WTC11 (cell line): ENCODE measurements around the gene EEF2. TPM values are rescaled to one million over a fixed set of nuclear protein-coding genes. Genes with fewer than 3 reads are reported as not detected.

Experiments used
- ATAC-seq: fragments of 200-7000 bp; cut with Tn5 transposase; 2 replicates; pipeline ENCODE4 v1.10.0; 2021; ENCODE audit warnings: mild to moderate bottlenecking, moderate library complexity
- CTCF ChIA-PET: fragments of 300-600 bp; sonication (Branson Sonifier 250); formaldehyde crosslinking; loops from one replicate; lab custom pipeline; 2021; ENCODE audit warnings: antibody characterized with exemption; lab: Charles Lee
- POLR2A ChIA-PET: fragments of 350-600 bp; sonication (Branson Sonifier 250); formaldehyde crosslinking; loops from one replicate; lab custom pipeline; 2021; ENCODE audit warnings: antibody characterized with exemption; lab: Charles Lee
- DNase-seq: peaks from one replicate; pipeline ENCODE4 v3.0.0; 2021; ENCODE audit warnings: low spot score
- H3K27ac Mint-ChIP-seq: 2 replicates; pipeline ENCODE4 v1.8.0; 2021; ENCODE audit warnings: mixed read lengths
- H3K27me3 Mint-ChIP-seq: 2 replicates; pipeline ENCODE4 v1.8.0; 2021; ENCODE audit warnings: low read depth, mild to moderate bottlenecking, moderate library complexity, mixed read lengths
- H3K36me3 Mint-ChIP-seq: 2 replicates; pipeline ENCODE4 v1.8.0; 2021; ENCODE audit warnings: mixed read lengths
- H3K4me1 Mint-ChIP-seq: 2 replicates; pipeline ENCODE4 v1.8.0; 2022; ENCODE audit warnings: mixed read lengths
- H3K4me3 Mint-ChIP-seq: 2 replicates; pipeline ENCODE4 v1.8.0; 2021; ENCODE audit warnings: mild to moderate bottlenecking, moderate library complexity, mixed read lengths
- H3K9me3 Mint-ChIP-seq: 2 replicates; pipeline ENCODE4 v1.8.0; 2021; ENCODE audit warnings: mixed read lengths
- AFF4 ChIP-seq: sonication (generic); formaldehyde crosslinking; IDR thresholded peaks from 2 replicates; pipeline ENCODE4 v1.8.1; 2023; ENCODE audit warnings: mild to moderate bottlenecking, missing genetic modification reagents, borderline replicate concordance
- AR ChIP-seq: fragments of 250-450 bp; sonication (Bioruptor Pico); IDR thresholded peaks from 2 replicates; pipeline ENCODE4 v1.9.0; 2021; ENCODE audit warnings: mild to moderate bottlenecking
- FOXK1 ChIP-seq: sonication (generic); formaldehyde crosslinking; IDR thresholded peaks from 2 replicates; pipeline ENCODE4 v1.8.0; 2022; ENCODE audit warnings: mild to moderate bottlenecking, moderate library complexity, missing genetic modification reagents
- GABPB1 ChIP-seq: sonication (generic); formaldehyde crosslinking; IDR thresholded peaks from 2 replicates; pipeline ENCODE4 v1.8.1; 2023; ENCODE audit warnings: mild to moderate bottlenecking, missing genetic modification reagents
- GTF2I ChIP-seq: fragments of 250-450 bp; sonication (Bioruptor Pico); conservative IDR thresholded peaks from 2 replicates; pipeline ENCODE4 v1.4.0; 2021; ENCODE audit warnings: mild to moderate bottlenecking
- NR2C2 ChIP-seq: sonication (generic); formaldehyde crosslinking; IDR thresholded peaks from 2 replicates; pipeline ENCODE4 v1.8.0; 2022; ENCODE audit warnings: mild to moderate bottlenecking, missing genetic modification reagents
- RORB ChIP-seq: fragments of 250-450 bp; sonication (Bioruptor Pico); IDR thresholded peaks from 2 replicates; pipeline ENCODE4 v1.9.0; 2021; ENCODE audit warnings: mild to moderate bottlenecking
- TEAD1 ChIP-seq: sonication (generic); formaldehyde crosslinking; IDR thresholded peaks from 2 replicates; pipeline ENCODE4 v1.8.0; 2022; ENCODE audit warnings: mild to moderate bottlenecking, missing genetic modification reagents
- TP53 ChIP-seq: sonication (generic); formaldehyde crosslinking; IDR thresholded peaks from 2 replicates; pipeline ENCODE4 v1.8.1; 2023; ENCODE audit warnings: mild to moderate bottlenecking, missing genetic modification reagents
- USF2 ChIP-seq: sonication (generic); formaldehyde crosslinking; IDR thresholded peaks from 2 replicates; pipeline ENCODE4 v1.8.1; 2023; ENCODE audit warnings: mild to moderate bottlenecking, missing genetic modification reagents, moderate library complexity
- ZBTB43 ChIP-seq: sonication (generic); formaldehyde crosslinking; IDR thresholded peaks from 2 replicates; pipeline ENCODE4 v1.8.1; 2023; ENCODE audit warnings: mild to moderate bottlenecking, missing genetic modification reagents
- ZNF121 ChIP-seq: sonication (generic); formaldehyde crosslinking; IDR thresholded peaks from 2 replicates; pipeline ENCODE4 v1.8.0; 2023; ENCODE audit warnings: missing genetic modification reagents
- ZNF396 ChIP-seq: fragments of 250-450 bp; sonication (Bioruptor Pico); IDR thresholded peaks from 2 replicates; pipeline ENCODE4 v1.8.0; 2021; ENCODE audit warnings: mild to moderate bottlenecking, moderate library complexity, borderline replicate concordance
- total RNA-seq: library from RNA; stranded (reverse); gene quantifications from 3 replicates; pipeline ENCODE4 v1.2.3, GENCODE V29; 2021
- TF ChIP-seq, protein P1 (sequence below): fragments of 200-600 bp; IDR thresholded peaks from 2 replicates; pipeline ENCODE4 v1.8.0; 2022; ENCODE audit warnings: antibody characterized with exemption
- TF ChIP-seq, protein P2 (sequence below): fragments of 250-450 bp; sonication (Bioruptor Pico); IDR thresholded peaks from 2 replicates; pipeline ENCODE4 v2.1.2; 2022; ENCODE audit warnings: mild to moderate bottlenecking, moderate library complexity

The EEF2 gene
- total RNA-seq, 1 experiment from 2014 or later = 3,572 TPM

DNA sequence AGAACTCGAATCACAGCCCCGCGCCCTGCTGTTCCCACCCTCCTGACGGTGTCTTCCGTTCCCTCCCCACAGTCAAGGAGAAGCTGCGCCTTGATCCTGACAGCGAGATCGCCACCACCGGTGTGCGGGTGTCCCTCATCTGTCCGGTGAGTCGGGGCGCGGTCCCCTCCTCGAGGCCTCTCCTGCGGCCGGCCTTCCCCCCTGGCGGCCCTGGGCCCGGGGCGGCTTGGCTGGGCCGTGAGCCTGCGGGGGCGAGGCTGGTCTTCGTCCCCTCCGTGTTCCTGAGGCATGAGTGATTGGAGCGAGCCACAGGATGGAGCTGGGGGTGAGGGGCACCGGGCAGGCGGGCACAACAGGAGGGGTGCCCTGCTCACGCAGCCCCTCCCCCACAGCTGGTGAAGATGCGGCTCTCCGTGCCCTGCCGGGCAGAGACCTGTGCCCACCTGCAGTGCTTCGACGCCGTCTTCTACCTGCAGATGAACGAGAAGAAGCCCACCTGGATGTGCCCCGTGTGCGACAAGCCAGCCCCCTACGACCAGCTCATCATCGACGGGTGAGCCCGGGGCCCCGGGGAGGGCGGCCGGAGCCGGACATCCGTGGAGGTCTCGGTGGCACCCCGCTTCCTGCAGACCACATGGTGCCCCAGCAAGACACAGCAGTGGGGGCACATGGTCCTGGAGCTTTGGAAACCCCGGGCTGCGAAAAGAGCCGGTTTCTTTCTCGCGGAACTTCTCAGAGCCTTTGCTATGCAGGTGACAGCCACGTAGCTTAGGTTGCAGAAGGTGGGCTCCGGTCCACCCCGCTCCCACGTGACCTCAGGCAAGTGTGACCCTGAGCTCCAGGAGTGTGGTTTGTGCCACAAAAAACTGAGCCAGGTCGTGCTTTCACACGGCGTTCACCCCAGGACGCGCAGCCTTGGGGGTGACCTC, 48.0 kb upstream of the EEF2 start (continued):
- TF ChIP-seq ZBTB43 (CRISPR knock-in tag) = no peak
- no peak for TF ChIP-seq NR2C2
- no peak for TF ChIP-seq RORB (CRISPR knock-in tag)
- TF ChIP-seq GABPB1 (CRISPR knock-in tag) = no peak
- TF ChIP-seq ZNF121 (CRISPR knock-in tag) = no peak

DNA sequence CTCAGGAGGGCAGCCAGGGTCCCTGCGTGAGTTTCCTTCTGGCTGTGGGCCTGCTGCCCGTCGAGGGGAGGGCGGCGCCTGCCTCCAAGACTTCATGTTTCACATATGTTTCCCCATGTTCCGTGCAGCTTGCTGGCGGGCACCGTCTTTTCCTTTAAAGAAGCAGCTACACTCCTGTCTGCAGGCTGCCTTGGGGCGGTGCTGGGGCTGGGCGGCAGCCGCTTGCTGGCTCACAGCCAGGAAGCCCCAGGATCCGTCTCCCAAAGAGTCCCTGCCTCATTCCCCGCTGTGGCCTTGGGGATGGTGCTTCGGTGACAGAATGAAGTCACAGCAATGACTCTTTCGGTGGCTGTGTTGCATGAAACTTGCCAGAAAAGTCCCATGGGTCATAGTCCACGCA, 47.2 kb upstream of the EEF2 start:
- POLR2A ChIA-PET = no interaction called here
- Mint-ChIP-seq H3K27me3 (no peaks in the 10 kb centered on the region), H3K4me1 (no peaks in the 10 kb centered on the region), H3K27ac (no peak overlapping the region), H3K9me3 (no peaks in the 10 kb centered on the region), H3K36me3 (peaks cover 6% of the 10 kb centered on the region), H3K4me3 (no peak overlapping the region)
- ATAC-seq (no peak), DNase-seq (no peak)
- TF ChIP-seq AFF4 (no peak), TEAD1 (CRISPR knock-in tag) (no peak)
- TF ChIP-seq, protein P1, sequence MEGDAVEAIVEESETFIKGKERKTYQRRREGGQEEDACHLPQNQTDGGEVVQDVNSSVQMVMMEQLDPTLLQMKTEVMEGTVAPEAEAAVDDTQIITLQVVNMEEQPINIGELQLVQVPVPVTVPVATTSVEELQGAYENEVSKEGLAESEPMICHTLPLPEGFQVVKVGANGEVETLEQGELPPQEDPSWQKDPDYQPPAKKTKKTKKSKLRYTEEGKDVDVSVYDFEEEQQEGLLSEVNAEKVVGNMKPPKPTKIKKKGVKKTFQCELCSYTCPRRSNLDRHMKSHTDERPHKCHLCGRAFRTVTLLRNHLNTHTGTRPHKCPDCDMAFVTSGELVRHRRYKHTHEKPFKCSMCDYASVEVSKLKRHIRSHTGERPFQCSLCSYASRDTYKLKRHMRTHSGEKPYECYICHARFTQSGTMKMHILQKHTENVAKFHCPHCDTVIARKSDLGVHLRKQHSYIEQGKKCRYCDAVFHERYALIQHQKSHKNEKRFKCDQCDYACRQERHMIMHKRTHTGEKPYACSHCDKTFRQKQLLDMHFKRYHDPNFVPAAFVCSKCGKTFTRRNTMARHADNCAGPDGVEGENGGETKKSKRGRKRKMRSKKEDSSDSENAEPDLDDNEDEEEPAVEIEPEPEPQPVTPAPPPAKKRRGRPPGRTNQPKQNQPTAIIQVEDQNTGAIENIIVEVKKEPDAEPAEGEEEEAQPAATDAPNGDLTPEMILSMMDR = no peak
- CTCF ChIA-PET = interaction anchor here (0.5 kb wide), 1 partner anchor 45 kb away, joined by 3 read pairs; no protein-coding TSS in a partner anchor

DNA sequence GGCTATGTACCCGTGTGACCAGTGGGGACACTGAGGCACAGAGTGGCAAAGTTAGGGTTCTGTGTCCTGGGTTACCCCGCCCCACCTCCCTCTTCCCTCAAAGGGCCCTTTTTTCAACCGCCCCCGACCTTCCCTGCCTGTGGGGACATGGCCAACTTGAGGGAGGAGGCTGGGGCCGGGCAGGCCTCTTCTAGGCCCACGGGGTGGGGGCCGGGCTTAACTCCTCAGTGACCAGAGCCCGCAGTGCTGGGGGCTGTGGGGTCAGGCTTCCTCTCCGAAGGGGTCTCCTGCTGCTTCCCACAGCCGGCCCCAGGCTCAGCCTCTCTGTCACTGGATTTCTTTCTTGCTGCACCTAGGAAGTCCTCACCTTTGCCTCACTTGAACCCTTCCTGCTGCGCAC, 46.2 kb upstream of the EEF2 start:
- Mint-ChIP-seq H3K9me3 (no peaks in the 10 kb centered on the region), H3K36me3 (peaks cover 13% of the 10 kb centered on the region), H3K4me1 (no peaks in the 10 kb centered on the region), H3K27ac (no peak overlapping the region), H3K27me3 (no peaks in the 10 kb centered on the region), H3K4me3 (no peak overlapping the region)
- TF ChIP-seq ZNF396 = no peak
- no peak for TF ChIP-seq USF2 (CRISPR knock-in tag)
- no peak for TF ChIP-seq AR (CRISPR knock-in tag)
- no peak for TF ChIP-seq FOXK1 (CRISPR knock-in tag)
- TF ChIP-seq, protein P2, sequence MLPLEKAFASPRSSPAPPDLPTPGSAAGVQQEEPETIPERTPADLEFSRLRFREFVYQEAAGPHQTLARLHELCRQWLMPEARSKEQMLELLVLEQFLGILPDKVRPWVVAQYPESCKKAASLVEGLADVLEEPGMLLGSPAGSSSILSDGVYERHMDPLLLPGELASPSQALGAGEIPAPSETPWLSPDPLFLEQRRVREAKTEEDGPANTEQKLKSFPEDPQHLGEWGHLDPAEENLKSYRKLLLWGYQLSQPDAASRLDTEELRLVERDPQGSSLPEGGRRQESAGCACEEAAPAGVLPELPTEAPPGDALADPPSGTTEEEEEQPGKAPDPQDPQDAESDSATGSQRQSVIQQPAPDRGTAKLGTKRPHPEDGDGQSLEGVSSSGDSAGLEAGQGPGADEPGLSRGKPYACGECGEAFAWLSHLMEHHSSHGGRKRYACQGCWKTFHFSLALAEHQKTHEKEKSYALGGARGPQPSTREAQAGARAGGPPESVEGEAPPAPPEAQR (CRISPR knock-in tag) = no peak
- no peak for TF ChIP-seq ZNF121 (CRISPR knock-in tag)
- TF ChIP-seq TP53 (CRISPR knock-in tag) = no peak
- no peak for TF ChIP-seq GTF2I (CRISPR knock-in tag)
- POLR2A ChIA-PET = no interaction called here
- DNase-seq = no peak
- CTCF ChIA-PET = no interaction called here
- ATAC-seq = no peak
